NCI-H2227 (cell line): Measurements from ENCODE around the gene ZNF831.
A peak's percentile ranks its signal among the peaks of the same experiment; 100 is the strongest.

Experiments used
- DNase-seq: peaks from one replicate; lab custom pipeline; 2025; ENCODE audit not compliant: unreplicated experiment; lab: John Stamatoyannopoulos, UW

The ZNF831 gene

DNA sequence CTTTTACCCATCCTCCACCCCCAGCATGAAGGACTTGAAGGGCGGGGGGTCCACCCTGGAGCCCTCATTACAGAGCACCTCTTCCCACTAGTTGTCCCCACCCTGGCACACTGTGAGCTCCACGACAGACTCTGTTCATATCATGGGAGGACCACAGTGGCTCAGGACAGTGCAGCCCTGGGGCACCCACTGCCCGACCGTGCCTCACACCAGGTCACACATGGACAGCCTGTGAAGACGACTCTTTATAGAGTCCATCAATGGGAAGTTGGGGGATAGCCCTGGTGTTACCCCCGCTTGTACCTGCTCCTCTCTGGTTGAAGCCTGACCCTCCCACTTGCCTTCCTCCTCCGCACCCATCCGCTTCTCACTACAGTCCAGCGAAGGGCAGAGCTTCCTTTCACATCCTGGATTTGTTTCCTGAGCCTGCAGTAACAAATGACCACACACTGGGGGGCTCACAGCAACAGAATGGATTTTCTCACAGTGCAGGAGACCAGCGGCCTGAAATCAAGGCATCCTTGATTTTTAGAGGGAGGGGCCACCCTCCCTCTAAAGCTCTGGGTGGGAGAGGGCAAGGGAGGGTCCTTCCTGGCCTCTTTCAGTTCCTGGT lies 15.5 kb downstream of the ZNF831 start:
- no peak for DNase-seq

DNA sequence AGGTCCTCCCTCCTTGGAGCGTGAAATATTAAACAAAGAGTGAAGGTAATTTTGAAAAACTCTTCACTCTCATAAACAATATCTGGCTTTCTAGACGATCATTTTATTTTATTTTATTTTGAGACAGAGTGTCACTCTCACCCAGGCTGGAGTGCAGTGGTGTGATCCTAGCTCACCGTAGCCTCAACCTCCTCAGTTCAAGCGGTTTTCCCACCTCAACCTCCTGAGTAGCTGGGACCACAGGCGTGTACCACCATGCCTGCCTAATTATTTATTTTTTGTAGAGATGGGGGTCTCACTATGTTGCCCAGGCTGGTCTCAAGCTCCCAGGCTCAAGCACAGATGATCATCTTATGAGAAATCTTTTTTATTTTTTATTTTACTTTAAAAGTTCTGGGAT lies 16.4 kb downstream of the ZNF831 start:
- DNase-seq: no peak

DNA sequence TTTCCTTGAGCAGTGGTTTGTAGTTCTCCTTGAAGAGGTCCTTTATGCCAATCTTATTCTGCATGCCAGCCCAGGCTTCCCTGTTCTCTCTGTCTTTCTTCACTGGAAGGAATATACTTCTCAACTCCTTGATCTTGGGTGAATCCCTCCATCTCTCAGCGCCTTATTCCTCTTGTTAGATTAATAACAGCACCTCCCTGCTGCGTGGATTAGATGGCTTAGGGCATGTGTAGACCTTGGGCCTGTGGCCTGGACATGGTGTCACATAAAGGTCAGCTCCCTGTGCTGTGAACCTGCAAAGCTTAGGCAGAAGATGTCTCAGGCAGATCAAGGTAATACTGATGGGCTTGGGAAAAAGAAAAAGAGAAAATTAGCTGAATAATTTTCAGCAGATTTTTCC lies 18.3 kb downstream of the ZNF831 start:
- no peak for DNase-seq

DNA sequence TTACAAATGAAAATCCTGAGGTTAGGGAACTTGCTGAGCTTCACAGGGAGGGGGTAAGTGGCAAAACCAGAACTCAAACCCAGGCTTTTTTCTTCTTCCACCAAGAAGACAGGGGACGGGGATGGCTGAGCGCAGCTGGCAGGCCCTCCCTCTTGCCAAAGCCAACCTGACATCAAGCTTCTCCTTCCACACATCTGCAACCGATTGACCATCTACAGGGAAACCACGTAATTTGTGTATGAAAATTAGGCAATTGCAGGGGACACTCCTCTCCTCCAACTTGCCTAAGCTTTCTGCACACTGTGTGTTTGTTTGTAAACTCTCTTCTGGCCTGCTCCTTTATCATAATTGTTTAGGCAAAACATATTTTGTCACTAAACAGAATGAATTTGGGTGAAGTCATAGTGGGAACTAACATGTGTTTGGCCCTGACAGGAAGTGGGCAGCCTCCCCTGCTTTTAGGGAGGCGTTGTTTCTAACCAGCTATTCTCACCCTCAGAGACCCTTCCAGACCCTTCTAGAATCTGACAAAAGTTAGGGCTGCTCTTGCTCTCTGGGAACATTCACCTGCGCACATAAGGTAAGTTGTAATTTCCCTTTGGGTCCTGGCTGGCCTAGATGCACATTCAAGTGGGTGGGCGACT lies 18.9 kb downstream of the ZNF831 start:
- no peak for DNase-seq

DNA sequence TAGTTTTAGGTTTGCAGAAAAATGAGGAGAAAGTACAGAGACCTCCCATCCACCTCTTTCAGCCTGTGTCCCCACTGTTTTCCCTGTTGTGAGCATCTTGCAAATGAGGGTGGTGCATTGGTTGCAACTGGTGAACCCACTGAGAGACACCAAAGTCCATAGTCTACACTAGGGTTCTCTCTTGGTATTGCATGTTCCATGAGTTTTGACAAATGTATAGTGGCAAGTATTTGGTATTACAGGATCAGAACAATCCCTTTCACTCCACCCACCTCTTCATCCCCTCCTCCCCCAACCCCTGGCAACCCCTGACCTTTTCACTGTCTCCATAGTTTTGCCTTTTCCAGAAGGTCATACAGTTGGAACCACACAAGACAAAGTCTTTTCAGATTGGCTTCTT lies 20.1 kb downstream of the ZNF831 start:
- no peak for DNase-seq

DNA sequence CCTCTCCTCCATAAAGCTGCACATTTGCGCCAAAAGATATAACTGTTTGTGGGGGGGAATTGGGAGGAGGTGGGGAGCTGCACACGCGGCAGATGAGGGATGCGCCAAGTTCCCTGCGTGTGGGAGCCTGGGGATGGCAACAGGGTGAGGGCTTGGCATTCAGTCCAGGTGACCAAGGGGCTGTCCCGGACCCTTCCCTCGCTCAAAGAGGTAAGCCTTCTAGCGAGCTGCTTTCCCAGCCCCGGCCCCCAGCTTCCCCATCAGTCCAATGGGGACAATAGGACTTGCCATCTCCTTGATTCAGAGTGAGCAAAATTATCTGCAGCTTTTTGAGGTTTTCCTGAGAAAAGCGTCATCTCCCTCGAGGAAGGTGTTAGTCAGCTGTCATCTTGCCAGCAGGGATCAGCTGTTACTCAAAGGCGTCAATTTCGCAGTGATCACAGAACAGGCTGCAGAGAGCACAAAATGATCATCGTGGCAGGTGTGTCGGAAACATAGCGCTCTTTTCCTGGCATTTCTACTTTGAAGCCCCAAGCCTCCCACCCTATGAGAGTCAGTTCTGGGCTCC lies 21.3 kb downstream of the ZNF831 start:
- DNase-seq: no peak

DNA sequence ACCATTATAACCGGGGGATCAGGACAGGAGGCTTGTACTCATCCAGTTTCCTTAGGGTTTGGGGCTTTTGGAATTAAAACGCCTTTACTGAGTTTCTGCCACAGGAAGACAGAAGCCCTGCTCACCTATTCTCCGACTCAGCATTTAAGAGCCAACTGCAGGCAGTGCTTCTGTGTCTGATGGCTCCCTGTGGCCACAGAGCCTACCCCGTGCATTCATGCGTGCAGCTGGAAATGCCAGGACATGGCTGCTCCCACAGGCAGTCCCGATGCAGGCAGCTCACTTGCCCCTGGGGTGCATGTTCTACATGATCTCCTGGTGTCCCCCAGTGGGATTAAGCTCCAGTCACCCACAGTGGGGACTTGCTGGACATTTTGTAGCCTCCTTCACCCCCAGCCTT lies 22.2 kb downstream of the ZNF831 start:
- DNase-seq: no peak

DNA sequence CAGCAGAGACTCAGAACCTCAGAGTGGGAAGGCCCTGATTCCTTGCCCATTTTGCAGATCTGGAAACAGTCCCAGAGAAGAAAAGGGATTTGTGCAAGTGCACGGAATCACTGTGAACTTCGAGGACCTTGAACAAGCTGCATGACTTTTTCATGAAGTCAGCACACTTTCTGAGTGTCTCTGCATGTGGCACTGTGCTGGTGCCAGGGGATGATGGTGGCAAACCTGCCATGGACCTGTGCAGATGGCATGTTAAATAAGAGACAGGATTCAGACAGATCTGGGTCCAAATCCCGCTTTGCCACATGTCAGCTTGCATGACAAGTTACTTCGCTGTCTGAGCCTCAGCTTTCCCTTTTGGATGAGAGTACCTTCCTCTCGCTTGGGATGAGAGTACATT lies 26.8 kb downstream of the ZNF831 start:
- DNase-seq: no peak

DNA sequence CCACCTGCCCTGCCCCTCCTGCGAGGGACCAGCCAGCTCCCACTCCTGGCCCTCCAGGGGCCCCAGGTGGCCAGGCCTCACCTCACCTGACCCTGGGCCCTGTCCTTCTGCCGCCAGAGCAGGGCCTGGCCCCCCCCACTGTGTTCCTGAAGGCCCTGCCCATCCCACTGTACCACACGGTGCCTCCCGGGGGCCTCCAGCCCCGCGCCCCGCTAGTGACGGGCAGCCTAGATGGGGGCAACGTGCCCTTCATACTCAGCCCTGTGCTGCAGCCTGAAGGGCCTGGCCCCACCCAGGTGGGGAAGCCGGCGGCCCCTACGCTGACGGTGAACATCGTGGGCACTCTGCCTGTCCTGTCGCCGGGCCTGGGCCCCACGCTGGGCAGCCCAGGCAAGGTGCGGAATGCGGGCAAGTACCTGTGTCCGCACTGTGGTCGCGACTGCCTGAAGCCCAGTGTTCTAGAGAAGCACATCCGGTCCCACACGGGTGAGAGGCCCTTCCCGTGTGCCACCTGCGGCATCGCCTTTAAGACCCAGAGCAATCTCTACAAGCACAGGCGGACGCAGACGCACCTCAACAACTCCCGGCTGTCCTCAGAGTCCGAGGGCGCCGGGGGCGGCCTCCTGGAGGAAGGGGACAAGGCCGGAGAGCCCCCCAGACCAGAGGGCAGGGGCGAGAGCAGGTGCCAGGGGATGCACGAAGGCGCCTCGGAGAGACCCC lies 27.6 kb downstream of the ZNF831 start:
- no peak for DNase-seq

DNA sequence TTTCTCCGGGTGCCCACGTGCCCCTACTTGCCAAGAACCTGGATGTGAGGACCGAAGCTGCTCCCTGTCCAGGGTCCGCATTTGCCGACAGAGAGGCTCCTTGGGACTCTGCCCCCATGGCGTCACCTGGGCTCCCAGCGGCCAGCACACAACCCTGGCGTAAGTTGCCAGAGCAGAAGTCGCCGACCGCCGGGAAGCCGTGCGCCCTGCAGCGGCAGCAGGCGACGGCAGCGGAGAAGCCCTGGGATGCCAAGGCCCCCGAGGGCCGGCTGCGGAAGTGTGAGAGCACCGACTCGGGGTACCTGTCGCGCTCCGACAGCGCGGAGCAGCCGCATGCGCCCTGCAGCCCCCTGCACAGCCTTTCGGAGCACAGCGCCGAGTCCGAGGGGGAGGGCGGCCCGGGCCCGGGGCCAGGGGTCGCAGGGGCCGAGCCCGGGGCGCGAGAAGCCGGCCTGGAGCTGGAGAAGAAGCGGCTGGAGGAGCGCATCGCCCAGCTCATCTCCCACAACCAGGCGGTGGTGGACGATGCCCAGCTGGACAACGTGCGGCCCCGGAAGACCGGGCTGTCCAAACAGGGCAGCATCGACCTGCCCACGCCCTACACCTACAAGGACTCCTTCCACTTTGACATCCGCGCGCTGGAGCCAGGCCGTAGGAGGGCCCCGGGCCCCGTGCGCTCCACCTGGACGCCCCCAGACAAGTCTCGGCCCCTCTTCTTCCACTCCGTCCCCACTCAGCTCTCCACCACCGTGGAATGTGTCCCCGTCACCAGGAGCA lies 28.3 kb downstream of the ZNF831 start:
- DNase-seq: no peak

DNA sequence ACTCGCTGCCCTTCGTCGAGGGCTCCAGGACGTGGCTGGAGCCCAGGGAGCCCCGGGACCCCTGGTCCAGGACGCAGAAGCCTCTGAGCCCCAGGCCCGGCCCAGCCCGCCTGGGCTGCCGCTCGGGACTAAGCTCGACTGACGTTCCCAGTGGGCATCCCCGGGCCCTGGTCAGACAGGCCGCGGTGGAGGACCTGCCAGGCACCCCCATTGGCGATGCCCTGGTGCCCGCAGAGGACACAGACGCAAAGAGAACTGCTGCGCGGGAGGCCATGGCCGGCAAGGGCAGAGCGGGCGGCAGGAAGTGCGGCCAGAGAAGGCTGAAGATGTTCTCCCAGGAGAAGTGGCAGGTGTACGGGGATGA lies 28.9 kb downstream of the ZNF831 start:
- DNase-seq: no peak

DNA sequence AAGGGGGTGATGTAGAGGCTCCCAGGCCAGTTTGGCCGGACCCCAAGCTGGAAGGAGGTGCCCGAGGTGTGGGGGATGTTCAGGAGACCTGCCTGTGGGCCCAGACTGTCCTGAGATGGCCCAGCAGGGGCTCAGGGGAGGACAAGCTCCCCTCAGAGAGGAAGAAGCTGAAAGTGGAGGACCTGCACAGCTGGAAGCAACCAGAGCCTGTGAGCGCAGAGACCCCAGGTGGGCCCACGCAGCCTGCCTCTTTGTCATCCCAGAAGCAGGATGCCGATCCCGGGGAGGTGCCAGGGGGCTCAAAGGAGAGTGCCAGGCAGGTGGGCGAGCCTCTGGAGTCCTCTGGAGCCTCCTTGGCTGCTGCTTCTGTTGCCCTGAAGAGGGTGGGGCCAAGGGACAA lies 29.7 kb downstream of the ZNF831 start:
- DNase-seq: no peak

DNA sequence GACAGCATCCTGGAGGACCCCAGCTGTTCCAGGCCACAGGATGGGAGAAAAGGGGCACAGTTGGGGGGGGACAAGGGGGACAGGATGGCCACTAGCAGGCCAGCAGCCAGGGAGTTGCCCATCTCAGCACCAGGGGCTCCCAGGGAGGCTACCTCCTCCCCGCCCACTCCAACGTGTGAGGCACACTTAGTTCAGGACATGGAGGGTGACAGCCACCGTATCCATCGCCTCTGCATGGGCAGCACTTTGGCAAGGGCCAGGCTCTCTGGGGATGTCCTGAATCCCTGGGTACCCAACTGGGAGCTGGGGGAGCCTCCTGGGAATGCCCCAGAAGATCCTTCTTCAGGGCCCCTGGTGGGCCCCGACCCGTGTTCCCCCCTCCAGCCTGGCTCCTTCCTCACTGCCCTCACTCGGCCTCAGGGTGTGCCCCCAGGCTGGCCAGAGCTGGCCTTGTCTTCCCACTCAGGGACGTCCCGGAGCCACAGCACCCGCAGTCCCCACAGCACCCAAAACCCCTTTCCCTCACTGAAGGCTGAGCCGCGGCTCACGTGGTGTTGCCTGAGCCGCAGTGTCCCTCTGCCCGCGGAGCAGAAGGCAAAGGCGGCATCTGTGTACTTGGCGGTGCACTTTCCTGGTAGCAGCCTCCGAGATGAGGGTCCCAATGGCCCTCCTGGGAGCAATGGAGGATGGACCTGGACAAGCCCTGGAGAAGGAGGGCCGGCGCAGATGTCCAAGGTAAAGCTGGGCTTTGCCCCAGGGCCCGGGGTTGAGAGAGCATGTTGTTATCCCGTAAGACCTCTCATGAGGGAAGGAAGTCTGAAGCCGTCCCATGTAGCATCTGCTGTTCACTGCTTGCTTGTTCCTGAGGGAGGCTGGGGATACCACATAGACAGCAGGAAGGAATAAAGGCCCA lies 30.7 kb downstream of the ZNF831 start:
- DNase-seq: no peak

DNA sequence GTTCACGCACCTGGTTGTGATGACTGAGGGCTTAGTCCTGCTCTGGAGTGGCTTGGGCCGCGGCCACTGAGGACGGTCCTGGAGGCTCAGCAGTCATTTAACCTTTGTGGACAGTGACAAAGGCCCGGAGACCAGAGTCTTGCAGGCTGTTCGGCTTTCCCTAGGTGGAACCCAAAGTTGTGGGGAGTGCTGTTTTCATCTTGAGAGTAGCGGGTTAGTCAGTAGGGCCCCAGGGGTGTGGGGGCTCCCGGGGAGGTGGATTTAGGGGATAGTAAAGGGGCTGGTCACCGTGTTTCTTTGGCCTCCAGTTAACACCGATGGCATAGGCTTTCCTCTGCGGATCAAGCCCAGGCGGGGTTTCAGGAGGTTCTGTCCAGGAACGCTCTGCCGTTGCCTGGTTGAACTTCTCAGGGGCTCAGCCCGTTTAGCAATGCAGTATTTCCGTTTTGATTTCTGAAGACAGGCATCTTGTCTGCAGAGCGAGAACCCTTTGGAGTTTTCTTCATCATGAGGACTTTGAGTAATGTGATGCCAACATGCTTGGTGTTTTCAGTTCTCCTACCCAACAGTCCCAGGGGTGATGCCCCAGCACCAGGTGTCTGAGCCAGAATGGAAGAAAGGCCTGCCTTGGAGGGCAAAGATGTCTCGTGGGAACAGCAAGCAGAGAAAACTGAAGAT lies 31.8 kb downstream of the ZNF831 start:
- no peak for DNase-seq

DNA sequence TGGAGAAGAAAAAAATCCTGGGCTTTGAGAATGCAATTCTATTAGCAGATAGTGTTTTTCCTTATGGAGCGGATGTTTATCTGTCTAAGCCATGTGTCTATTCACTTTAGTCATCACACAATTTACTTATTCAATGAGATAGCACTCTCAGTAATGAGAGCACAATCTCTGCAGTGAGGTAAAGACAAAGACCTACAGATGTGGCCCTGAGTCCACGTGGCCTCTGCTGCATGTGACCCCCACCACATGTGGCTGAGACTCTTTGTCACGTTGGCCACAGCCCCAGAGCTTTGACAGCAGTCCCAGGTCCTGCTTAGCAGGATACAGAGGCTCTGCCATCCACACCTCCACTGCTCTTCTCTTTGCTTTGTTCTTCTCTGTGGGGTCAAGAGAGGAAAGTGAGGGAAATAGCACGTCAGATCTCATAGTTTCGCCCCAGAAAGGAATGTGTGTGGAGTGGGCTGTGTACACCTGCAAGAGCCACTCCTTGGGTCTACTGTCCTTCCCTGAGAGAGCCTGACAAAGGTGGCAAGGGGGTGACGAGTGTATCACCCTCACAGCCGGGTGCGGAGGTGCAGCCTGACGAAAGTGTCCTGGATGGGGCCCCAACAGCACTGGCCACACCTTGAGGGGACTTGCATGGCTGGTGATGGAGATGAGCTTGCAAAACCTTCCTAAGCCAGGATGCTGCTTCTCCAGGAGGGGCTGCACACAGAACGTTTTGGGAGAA lies 40.7 kb downstream of the ZNF831 start:
- peak; percentile 11 for DNase-seq

DNA sequence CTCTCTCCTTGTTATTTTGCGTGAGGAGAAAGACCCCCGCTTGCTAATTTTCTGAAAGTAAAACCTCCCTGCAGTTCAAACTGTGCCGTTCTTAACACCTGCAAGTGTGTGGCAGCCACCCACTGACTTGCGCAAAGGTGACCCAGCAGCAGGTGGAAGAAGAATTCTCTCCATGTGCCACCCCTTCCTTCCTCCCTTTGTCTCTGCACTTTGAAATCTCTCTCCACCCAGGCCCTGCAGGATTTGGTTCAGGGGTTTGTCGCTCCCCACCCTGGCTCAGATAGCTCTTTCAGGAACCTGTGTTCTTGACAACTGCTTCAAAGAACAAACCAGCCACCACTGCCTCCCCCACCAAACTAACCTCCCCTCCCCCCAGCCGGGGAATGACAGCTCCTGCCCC lies 41.4 kb downstream of the ZNF831 start:
- no peak for DNase-seq

DNA sequence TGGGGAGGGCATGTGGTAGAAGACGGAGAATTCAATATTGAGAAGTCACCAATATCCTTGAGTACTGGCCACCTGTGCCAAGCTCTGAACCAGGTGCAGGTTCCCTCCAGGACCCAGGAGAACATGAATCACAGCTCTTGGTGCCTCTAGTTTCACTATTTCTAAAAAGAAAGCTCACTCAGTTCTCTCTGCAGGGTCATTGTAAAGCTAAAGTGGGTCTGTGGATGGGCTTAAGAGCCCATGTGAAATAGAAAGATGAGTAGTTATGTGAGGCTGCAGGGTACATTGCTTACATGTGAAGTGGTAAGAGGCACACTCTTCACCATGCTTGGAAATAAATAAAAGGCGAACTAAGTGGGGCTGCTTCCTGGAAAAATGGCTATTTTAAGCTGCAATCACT lies 43.6 kb downstream of the ZNF831 start:
- DNase-seq: no peak

DNA sequence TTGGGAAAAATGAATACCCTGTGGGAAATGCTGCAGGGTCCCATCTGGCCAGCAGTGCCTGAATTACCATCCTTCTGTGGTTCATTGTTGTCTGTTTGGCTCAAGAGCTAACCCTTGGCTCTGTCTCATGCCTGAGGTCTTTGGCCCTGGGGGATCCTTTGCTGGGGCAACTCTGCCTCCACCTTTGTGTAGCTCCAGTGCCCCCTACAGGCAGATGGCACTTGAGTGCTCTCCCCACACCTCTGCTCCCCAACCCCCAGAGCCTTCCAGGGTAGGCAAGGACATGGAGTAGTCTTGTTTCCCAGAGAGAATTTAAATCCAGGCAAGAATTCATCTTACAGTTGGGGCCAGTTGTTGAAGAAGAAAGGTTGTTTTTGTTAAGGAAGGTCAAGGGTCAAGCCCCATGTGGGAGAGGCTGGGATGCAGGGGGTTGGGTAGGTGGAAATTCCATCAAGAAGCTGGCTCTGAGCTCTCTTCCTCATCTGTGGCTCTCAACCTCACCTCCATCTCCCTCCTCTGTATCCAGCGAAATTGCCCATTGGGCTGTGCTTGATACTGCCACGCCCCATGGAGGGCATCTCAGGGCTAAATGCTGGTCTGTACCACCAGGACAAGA lies 44.2 kb downstream of the ZNF831 start:
- peak; percentile 36 for DNase-seq

DNA sequence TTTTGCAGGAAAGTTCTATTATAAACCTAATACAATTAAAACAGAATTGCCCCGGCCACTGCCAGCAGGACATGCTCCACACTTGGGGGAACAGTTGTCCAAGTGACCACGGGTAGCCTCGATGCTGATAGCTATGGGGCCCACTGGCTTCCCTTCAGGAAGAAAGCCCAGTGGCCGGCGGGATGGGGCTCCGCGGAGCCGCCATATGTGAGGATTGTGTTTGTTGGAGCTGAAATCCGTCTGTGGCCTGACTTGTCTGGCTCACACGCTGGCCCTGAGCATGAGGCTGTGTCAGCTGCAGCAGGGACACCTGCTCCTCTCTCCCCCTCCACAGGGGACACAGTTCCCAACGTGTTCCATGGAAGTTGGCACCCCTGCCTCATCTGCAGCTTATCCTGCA lies 46.6 kb downstream of the ZNF831 start:
- no peak for DNase-seq
